Frontal cortex (tissue), 4 donors: ENCODE data around the gene SLC35B2. TPM values are rescaled to one million over a fixed set of nuclear protein-coding genes. Genes with fewer than 3 reads are reported as not detected.

Experiments
- DNase-seq, 2 donors: peaks; one replicate each; pipeline ENCODE4 v3.0.0; 2012; ENCODE audit warnings: low spot score in 2 of 2
- FAIRE-seq: peaks from 2 replicates; lab custom pipeline; 2012; peaks lifted over from hg19 to GRCh38; lab: Jason Lieb, UNC
- total RNA-seq: library from RNA; depleted of rRNA; stranded (reverse); fragments of >200 nt; gene quantifications from one replicate; pipeline ENCODE4 v1.2.3, GENCODE V29; 2014
- donor health status: control.
- donor health status: control.
- donor health status: control.

The SLC35B2 gene
- total RNA-seq, 1 donor from 2014 or later: 32.2 TPM

DNA sequence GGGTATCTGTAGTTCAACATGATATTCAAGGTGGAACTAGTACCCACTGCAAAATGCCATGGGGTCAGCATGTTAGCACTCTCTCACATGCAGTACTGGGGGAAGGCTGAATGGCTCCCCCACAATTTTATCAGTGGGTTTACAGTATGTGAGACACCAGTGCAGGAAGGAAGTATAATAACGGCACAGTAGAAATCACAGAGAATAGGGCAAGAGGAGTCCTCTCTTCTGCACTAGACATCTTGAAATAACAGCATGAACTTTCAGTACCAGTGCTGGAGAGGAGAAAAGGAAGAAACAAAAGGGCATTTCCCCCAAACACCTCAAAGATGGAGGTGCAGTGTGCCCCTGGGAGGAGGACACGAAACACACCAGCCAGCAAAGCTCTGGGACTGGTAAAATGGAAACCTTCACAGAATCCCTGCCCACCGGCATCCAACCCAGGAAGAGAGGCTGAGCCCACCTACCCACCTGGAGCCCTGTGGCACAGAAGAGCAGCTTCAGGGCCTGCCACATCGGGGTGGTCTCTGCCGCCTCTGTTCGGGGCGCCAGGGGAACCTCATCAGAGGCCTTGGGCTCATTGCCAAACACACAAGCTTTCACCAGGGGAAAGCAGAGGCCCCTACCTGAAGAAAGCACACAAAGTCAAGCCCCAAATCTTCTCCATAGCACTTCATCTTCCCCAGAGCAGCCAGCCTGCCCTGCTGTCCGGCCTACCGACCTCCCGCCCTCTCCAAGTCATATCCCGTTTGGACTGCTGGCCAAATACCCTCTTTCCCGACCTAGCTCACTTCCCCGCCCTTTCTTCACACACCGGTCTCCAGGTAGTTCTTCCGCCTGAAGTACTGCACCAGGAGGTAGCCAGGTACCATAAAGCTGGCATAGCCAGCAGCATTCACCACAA, 1.2 kb downstream of the SLC35B2 start:
- FAIRE-seq (no peak), DNase-seq (no peak)

DNA sequence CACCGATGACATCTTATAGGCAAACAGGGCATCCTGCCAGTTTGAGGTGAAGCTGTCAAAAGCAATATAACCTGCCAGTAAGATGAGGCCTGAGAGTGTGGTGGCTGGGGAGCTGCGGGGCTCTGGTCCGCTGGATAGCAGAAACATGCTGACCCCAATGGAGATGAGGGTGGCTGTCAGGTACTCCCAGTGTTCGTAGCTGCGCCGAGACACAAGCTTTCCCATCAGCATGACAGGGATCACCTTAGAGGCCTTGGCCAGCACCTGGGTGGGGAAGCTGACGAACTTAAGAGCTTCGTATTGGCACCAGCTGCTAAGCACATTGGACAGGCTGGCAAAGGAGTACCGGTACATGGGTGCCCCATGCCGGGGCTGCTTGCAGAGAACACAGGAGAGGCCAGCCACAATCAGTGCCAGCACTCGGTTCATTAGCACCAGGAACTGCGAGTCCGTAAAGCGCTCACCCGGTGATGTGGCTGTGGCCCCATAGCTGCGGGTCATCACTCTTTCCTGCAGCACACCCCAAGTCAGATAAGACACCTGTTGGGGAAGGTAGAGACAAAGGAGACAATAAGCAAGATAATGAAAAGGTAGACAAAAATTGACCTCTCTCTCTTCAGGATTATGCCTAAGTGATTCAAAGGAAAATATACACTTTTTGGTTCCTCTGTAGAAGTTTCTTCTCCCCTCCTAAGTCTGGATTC, 2.1 kb downstream of the SLC35B2 start:
- FAIRE-seq (no peak), DNase-seq (no peak)

DNA sequence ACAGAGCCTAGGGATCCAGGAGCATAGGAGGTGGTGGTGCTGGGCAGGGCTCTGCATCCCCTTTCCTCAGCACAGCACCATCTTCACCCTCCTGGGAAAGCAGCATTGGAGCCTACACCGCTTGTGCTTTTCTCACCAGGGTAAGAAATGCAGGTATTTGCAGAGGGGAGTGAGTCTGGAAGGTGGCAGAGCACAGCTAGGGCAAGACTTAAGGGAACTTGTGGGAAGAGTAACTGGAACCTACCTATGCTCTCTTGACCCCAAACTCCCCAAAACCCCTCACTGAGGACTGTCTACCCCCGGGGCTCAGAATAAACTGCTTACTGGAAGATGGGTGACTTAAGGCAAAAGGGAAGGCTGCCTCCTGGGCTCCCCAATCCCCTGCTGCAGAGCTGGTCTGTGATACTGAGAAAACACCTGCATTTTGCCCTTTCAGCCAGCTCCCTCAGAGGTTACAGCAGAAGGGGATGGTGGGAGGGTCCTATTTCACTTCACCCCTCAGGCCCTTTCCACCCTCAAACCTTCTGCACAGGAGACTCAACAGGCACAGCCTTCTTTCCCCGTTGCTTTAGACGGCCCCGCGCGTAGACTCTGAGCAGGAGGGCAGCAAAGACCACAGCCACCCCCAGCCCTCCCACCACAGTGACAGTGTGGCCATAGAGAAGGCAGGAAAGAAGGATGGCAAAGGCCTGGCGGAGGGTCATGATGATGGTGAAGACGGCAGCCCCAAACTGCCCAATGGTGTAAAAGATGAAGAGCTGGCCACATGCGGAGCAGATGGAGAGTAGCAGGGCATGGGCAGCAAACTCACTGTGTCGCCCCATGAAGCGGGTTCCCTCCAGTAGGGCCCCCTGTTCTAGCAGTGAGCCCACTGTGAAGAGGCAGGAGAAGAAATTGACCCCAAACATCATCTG, 2.9 kb downstream of the SLC35B2 start:
- DNase-seq (no peak), FAIRE-seq (no peak)

DNA sequence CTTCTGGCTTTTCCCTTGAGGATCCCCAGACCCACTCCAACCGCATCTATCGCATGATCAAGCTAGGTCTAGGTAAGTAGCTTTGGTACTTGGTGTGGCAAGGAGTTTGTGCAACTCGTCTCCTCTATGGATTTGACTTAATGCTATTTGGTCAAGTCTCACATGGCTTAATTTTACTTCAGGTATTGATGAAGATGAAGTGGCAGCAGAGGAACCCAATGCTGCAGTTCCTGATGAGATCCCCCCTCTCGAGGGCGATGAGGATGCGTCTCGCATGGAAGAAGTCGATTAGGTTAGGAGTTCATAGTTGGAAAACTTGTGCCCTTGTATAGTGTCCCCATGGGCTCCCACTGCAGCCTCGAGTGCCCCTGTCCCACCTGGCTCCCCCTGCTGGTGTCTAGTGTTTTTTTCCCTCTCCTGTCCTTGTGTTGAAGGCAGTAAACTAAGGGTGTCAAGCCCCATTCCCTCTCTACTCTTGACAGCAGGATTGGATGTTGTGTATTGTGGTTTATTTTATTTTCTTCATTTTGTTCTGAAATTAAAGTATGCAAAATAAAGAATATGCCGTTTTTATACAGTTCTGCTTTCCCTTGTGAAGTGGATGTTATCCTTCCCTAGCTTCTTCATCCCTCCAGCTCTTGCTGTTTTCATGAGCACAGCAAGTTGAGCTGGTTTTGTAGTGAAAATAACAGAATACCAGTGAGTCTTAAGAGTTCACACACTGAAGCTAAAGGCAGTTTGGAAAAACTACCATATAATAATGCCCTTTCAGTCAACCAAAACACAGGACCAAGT, 3.8 kb downstream of the SLC35B2 start:
- FAIRE-seq (no peak), DNase-seq (no peak)

DNA sequence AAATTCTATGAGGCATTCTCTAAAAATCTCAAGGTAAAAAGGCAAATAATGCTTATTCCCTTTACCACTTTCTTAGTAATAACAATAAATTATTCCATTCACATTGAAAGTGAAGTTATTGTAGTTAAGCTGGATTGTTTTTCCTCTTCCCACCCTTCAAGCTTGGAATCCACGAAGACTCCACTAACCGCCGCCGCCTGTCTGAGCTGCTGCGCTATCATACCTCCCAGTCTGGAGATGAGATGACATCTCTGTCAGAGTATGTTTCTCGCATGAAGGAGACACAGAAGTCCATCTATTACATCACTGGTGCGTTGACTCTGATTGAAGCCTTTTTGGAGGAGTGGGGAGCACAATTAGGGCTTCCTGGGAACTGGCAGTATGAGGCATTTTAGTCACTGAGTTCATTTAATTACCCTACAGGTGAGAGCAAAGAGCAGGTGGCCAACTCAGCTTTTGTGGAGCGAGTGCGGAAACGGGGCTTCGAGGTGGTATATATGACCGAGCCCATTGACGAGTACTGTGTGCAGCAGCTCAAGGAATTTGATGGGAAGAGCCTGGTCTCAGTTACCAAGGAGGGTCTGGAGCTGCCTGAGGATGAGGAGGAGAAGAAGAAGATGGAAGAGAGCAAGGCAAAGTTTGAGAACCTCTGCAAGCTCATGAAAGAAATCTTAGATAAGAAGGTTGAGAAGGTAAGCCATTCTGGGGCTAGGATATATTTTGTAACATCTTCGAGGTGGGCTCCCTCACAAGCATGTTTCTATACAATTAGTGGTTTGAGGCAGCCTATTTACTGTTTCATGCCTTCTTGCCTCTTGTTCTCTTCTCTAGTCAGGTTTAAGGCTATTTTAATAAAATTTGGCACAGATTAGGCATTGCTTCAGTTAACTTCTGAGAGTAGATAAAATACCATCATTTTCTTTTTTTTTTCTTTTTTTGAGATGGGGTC, 5.5 kb downstream of the SLC35B2 start:
- DNase-seq: no peak
- no peak for FAIRE-seq

DNA sequence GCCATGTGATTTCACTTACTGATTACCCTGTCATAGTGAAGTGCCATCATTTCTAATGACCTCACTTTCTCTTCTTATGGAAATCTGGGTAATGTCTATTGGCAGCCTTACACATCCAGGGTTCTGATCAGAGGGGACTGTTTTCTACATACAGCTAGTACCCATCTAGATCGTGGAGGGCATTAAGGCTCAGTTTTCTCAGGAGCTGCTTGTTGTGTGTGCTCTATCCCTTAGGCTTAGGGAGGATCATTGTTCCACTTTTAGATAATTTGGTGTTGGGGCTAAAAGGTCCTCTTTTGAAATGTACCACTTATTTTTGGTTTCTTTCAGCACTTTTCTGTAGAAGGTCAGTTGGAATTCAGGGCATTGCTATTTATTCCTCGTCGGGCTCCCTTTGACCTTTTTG, 6.6 kb downstream of the SLC35B2 start:
- DNase-seq (no peak), FAIRE-seq (no peak)

DNA sequence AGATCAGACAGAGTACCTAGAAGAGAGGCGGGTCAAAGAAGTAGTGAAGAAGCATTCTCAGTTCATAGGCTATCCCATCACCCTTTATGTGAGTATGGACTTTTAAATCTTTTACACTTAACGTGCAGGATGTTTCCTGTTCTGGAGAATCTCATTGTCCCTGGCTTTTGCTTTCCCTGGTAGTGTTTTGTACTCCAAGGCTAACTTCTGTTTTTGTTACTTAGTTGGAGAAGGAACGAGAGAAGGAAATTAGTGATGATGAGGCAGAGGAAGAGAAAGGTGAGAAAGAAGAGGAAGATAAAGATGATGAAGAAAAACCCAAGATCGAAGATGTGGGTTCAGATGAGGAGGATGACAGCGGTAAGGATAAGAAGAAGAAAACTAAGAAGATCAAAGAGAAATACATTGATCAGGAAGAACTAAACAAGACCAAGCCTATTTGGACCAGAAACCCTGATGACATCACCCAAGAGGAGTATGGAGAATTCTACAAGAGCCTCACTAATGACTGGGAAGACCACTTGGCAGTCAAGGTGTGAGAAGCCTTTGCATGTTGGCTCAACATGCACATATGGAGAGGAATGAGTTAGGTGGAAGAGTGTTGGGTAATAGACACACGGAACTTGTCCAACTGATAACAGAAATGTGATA, 7.1 kb downstream of the SLC35B2 start:
- FAIRE-seq: no peak
- DNase-seq: no peak

DNA sequence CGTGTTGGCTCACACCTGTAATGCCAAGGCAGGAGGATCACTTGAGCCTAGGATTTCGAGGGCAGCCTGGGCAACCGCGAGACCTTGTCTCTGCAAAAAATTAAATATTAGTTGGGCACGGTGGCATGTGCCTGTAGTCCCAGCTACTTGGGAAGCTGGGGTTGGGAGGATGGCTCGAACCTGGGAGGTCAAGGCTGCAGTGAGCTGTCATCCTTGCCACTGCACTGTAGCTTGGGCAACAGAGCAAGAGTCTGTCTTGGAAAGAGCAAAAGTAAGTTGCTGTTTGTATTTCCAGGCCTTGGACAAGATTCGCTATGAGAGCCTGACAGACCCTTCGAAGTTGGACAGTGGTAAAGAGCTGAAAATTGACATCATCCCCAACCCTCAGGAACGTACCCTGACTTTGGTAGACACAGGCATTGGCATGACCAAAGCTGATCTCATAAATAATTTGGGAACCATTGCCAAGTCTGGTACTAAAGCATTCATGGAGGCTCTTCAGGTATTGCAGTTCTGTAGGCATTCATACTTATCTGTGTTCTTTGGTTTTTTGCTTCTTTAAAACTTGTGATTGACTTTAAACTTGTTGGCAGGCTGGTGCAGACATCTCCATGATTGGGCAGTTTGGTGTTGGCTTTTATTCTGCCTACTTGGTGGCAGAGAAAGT, 8.1 kb downstream of the SLC35B2 start:
- no peak for FAIRE-seq
- DNase-seq: no peak

DNA sequence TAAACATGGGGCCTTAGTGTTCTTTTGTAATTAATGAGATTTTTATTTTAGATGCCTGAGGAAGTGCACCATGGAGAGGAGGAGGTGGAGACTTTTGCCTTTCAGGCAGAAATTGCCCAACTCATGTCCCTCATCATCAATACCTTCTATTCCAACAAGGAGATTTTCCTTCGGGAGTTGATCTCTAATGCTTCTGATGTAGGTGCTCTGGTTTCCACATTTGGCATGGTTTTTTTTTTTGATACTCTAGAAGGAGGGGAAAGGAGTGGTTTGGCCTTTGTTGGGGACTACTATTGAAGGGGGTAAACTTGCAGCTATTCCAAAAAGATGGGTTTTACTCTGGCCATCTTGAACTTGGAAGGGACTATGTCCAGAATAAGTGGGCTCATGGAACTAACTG, 8.7 kb downstream of the SLC35B2 start:
- DNase-seq: no peak
- no peak for FAIRE-seq

DNA sequence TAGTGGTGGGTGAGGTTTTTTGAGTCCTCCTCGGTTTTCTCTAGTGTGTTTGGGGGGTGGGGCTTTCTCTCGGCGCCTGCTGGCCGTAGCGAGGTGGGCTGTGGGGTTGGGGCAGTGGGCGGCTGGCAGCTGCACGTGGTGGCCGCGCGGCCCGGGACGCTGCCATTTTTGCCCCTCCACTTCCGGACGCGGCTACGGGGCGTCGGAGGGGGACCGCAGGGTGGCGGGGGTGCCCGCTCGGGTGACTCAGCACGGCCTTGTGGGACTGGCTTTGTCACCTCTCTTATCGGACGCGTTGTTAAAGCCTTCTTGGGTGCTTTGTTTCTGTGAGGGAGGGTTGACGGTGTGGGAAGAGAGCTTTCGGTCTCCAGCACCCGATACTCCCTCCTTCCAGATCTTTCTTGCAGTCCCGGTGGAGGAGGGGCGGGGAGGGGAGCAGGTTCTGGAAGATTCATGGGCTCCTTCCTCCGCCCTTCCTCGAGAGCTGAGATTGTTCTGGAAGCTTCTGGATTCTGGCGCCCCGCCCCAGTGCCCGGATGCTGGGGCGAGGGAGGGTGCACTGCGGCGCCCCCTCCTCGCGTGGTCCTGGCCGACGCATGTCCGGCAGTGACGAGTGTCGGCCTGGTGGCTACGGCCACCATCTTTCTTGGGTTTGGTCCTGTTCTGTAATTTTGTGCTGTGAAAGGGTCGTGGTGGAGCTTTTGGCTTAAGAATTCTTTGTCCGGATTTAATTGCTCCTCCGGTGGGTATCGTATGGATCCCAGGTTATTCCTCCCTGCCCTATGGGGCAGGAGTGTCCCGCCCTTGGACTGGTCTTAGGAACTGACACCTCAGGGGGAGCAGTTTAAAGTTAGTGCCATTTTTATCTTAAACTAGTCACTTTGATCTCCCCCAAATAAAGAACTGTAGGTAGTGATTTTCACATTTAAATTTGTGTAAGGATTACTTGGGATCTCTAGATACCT, 9.7 kb downstream of the SLC35B2 start:
- DNase-seq (peak; percentile 73 to 76), FAIRE-seq (no peak)

DNA sequence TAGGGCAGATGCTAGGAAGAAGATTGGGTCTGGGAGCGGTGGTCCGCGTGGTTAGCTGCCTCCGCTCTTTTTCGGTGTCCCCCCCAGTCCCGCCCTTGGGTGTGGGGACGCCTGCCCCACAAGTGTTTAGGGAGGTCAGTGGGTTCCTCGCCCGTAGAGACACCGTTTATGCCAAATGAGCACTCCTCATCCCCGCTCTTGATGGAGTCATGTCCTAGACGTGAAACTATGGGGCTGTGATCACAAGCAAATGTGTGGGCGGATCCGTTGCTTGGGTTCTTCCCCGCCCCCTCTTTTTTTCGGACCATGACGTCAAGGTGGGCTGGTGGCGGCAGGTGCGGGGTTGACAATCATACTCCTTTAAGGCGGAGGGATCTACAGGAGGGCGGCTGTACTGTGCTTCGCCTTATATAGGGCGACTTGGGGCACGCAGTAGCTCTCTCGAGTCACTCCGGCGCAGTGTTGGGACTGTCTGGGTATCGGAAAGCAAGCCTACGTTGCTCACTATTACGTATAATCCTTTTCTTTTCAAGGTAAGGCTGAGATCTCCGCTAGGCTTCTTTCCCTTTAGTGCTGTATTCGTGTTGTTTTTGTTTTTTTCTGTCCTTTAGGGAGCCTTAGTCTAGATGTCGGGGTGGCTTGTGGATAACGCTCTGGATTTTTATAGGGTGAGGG, 10.5 kb downstream of the SLC35B2 start, which contains the start of gene HSP90AB1:
HSP90AB1 (plus strand) TSS at position 439 of the 675 bp plus-strand sequence. CDS start 1,529 bp downstream, outside the sequence.
- FAIRE-seq (no peak), DNase-seq (peak; percentile 84 to 93)

DNA sequence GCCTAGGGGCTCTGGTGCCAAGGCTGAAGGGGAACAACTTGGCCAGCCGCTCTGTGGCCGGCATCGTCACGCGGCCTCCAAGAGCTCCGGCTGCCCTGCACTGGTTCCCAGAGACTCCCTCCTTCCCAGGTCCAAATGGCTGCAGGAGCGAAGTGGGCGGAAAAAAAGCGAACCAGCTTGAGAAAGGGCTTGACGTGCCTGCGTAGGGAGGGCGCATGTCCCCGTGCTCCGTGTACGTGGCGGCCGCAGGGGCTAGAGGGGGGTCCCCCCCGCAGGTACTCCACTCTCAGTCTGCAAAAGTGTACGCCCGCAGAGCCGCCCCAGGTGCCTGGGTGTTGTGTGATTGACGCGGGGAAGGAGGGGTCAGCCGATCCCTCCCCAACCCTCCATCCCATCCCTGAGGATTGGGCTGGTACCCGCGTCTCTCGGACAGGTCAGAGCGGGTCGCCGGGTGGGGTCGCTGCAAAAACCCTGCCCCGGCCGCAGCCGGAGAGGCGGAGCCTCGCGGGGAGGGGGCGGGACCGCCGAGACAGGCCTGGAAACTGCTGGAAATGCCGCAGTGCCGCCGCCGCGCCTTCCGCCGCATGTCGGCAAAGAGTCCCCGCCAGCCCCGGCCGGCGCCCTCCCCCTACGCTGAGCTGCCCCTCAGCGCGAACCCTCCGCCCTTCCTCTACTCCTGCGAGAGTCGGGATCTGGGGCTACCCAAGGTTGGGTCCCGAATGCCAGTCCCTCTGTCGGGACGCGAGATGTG, 11.2 kb downstream of the SLC35B2 start:
- peak; percentile 82 to 85 for DNase-seq
- FAIRE-seq: no peak

DNA sequence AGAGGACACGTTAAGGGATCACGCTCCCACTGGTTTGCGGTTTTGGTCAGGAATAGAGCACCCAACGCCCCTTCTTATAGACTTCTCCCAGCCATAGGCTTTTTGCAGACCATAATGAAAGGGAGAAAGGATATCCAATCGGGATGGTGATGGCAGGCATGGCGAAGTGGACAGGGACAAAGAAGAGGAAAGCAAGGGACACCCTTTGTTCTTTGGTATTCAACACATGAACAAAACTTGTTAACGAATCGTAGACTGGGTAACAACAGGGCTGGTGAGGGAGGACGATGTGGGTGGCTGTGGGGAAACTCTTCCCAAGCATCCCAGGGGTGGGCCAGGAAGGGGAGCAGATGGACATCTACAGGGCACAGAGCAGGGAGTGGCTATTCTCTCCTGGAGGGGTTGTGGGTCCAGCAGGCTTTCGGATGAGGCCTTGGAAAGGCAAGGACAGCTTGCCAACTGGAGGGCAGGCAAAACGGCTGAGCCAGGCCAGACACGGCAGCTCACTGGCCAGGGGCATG, 11.9 kb downstream of the SLC35B2 start:
- FAIRE-seq (no peak), DNase-seq (no peak)

DNA sequence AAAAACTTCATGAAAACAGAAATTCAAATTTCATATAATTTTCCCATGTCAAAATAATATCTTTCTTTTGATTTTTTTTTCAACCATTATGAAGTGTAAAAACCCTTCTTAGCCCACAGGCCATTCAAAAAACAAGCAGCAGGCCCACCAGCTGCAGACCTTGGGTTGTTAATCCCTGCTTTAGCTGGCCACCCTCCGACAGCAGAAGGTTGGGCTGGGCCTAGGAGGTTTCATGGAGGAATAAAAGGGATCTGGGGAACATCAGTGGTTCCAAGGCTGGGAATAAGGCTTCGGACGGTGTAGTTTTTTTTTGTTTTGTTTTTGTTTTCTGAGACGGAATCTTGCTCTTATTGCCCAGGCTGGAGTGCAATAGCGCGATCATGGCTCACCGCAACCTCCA, 14.0 kb downstream of the SLC35B2 start:
- no peak for DNase-seq
- FAIRE-seq: no peak
